GM12878 (cell line): ENCODE results near the gene GARIN5B. TPM values are rescaled to one million over a fixed set of nuclear protein-coding genes. Genes with fewer than 3 reads are reported as not detected.

Experiments used
- ATAC-seq: fragments of 200-7000 bp; cut with Tn5 transposase; 3 replicates; pipeline ENCODE4 v1.9.1; 2020; ENCODE audit warnings: mild to moderate bottlenecking, moderate library complexity
- BruUV-seq: library from RNA; stranded (reverse); fragments of 400-500 nt; replicated peaks from 2 replicates; lab custom pipeline; 2021; lab: Mats Ljungman, UMichigan
- CTCF ChIA-PET: fragments of 300-600 bp; sonication (Branson Sonifier 250); formaldehyde crosslinking; extraction: SDS; loops from one replicate; lab custom pipeline; 2021; ENCODE audit warnings: inconsistent platforms; lab: Yijun Ruan, JAX
- POLR2A ChIA-PET: fragments of 350-600 bp; formaldehyde crosslinking; extraction: SDS; loops from one replicate; lab custom pipeline; 2021; ENCODE audit warnings: inconsistent platforms; lab: Charles Lee
- RAD21 ChIA-PET: fragments of 300-600 bp; sonication (Branson Sonifier 250); formaldehyde crosslinking; loops from one replicate; lab custom pipeline; 2023; ENCODE audit warnings: antibody characterized with exemption; ENCODE audit not compliant: unreplicated experiment; lab: Charles Lee
- SMC1A ChIA-PET: fragments of 300-600 bp; sonication (Branson Sonifier 250); formaldehyde crosslinking; loops from one replicate; lab custom pipeline; 2023; ENCODE audit not compliant: unreplicated experiment, uncharacterized antibody; lab: Charles Lee
- DNase-seq: peaks from one replicate; pipeline ENCODE4 v3.0.0-alpha.2; 2011; ENCODE audit warnings: low read depth, low spot score
- FAIRE-seq: peaks from 3 replicates; lab custom pipeline; 2011; peaks lifted over from hg19 to GRCh38; lab: Jason Lieb, UNC
- H2AFZ ChIP-seq: 2 replicates; pipeline ENCODE4 v1.6.0; 2011; ENCODE audit warnings: low read depth, low read length, control low read depth; ENCODE audit not compliant: control insufficient read depth
- H3K27ac ChIP-seq: 2 replicates; pipeline ENCODE4 v1.5.1; 2011; ENCODE audit warnings: control low read depth; ENCODE audit not compliant: control insufficient read depth, insufficient read depth
- H3K27me3 ChIP-seq, 2 experiments: replicated peaks in 1 of 2; 2 replicates each; pipeline versions ENCODE4 v1.6.0 to v1.6.1; 2011; ENCODE audit warnings: low read length in 1 of 2; ENCODE audit not compliant: control insufficient read depth in 2 of 2, insufficient read depth in 2 of 2
- H3K36me3 ChIP-seq, 2 experiments: 2 replicates each; pipeline ENCODE4 v1.5.1; 2011; ENCODE audit warnings: low read length in 1 of 2; ENCODE audit not compliant: control insufficient read depth in 2 of 2, insufficient read depth in 2 of 2
- H3K4me1 ChIP-seq: 2 replicates; pipeline ENCODE4 v1.6.1; 2011; ENCODE audit warnings: mild to moderate bottlenecking, low read length, moderate library complexity, mixed read lengths; ENCODE audit not compliant: control insufficient read depth, insufficient read depth
- H3K4me2 ChIP-seq: 2 replicates; pipeline ENCODE4 v1.6.0; 2011; ENCODE audit warnings: control low read depth; ENCODE audit not compliant: control insufficient read depth, insufficient read depth
- H3K4me3 ChIP-seq: fragments of 200-600 bp; sonication (generic); 2 replicates; pipeline ENCODE4 v1.5.1; 2016
- H3K79me2 ChIP-seq: 2 replicates; pipeline ENCODE4 v1.6.0; 2011; ENCODE audit warnings: low read length; ENCODE audit not compliant: control insufficient read depth, insufficient read depth
- H3K9ac ChIP-seq: 2 replicates; pipeline ENCODE4 v1.8.0; 2011; ENCODE audit warnings: low read length, control low read depth, mixed read lengths; ENCODE audit not compliant: control insufficient read depth, insufficient read depth
- H3K9me3 ChIP-seq: replicated peaks from 3 replicates; pipeline ENCODE4 v1.5.1; 2011; ENCODE audit warnings: mild to moderate bottlenecking, low read length; ENCODE audit not compliant: control insufficient read depth, insufficient read depth
- H4K20me1 ChIP-seq: 2 replicates; pipeline ENCODE4 v1.6.0; 2011; ENCODE audit not compliant: control insufficient read depth, insufficient read depth
- BACH1 ChIP-seq: fragments of 450-650 bp; IDR thresholded peaks from 2 replicates; pipeline ENCODE4 v1.6.1; 2017; ENCODE audit warnings: mild to moderate bottlenecking, borderline replicate concordance
- ETV6 ChIP-seq, 2 experiments: fragments of 450-650 bp in 1 of 2; IDR thresholded peaks in 1 of 2; conservative IDR thresholded peaks in 1 of 2; 2 replicates each; pipeline ENCODE4 v1.6.1; 2014; ENCODE audit warnings: antibody characterized with exemption in 1 of 2, borderline replicate concordance in 1 of 2, low read depth in 1 of 2, mild to moderate bottlenecking in 1 of 2, moderate library complexity in 1 of 2
- JUND ChIP-seq: IDR thresholded peaks from 2 replicates; pipeline ENCODE4 v1.6.1; 2012; ENCODE audit warnings: low read depth, mild to moderate bottlenecking, low read length, improper control_type of control experiment, moderate library complexity
- NR2F1 ChIP-seq: fragments of 450-650 bp; conservative IDR thresholded peaks from 2 replicates; pipeline ENCODE4 v1.6.1; 2017; ENCODE audit warnings: mild to moderate bottlenecking
- POLR2A ChIP-seq: IDR thresholded peaks from 2 replicates; pipeline ENCODE4 v1.6.1; 2011; ENCODE audit warnings: low read depth, mild to moderate bottlenecking, low read length
- POLR2AphosphoS5 ChIP-seq: IDR thresholded peaks from 2 replicates; pipeline ENCODE4 v1.6.1; 2011; ENCODE audit warnings: mild to moderate bottlenecking, low read length, inconsistent platforms
- SMAD1 ChIP-seq: fragments of 450-650 bp; IDR thresholded peaks from 2 replicates; pipeline ENCODE4 v1.6.1; 2018; ENCODE audit warnings: mild to moderate bottlenecking, low read depth; ENCODE audit not compliant: partially characterized antibody
- WGBS: methylation state at CpG from one replicate; pipeline ENCODE4 v1.1.6; 2016; ENCODE audit warnings: low lambda C conversion rate; ENCODE audit not compliant: insufficient replicate concordance, insufficient coverage; ENCODE audit errors: missing lambda C conversion rate; 5-methylcytosine and 5-hydroxymethylcytosine counted together
- in situ Hi-C: fragments of 300-500 bp; cut with MboI; formaldehyde crosslinking; loops from 9 replicates; pipeline ENCODE4 v1.14.3; 2018; ENCODE audit warnings: mixed read lengths
- intact Hi-C: fragments of 100-400 bp; cut with micrococcal nuclease; formaldehyde crosslinking; loops from one replicate; pipeline ENCODE4 v1.14.2; 2022; ENCODE audit not compliant: unreplicated experiment
- polyA plus RNA-seq, 11 experiments: library from polyadenylated mRNA; depleted of rRNA in 4 of 11; unstranded in 6 of 11; stranded (reverse) in 5 of 11; fragments of >200 nt; fragmentation: Nextera tagmentation in 4 of 11; fragmentation: Illumina TruSeq in 1 of 11; extraction: Ambion mirVana in 4 of 11; extraction: Trizol in 1 of 11; gene quantifications; 1 replicate in 1 of 11; 2 replicates in 10 of 11; pipeline versions ENCODE4 v1.2.1 to v1.2.3, GENCODE V29; 2011 to 2016; ENCODE audit warnings: inconsistent platforms in 2 of 11, missing spikeins in 2 of 11, low read depth in 1 of 11
- total RNA-seq, 4 experiments: library from RNA; depleted of rRNA in 3 of 4; stranded (reverse); fragments of >200 nt in 3 of 4; fragmentation: Illumina TruSeq in 1 of 4; extraction: Trizol in 1 of 4; gene quantifications; 2 replicates each; pipeline versions ENCODE4 v1.2.1 to v1.2.3, GENCODE V29; 2013 to 2021
- TF ChIP-seq, protein P1 (sequence below): fragments of 450-650 bp; IDR thresholded peaks from 2 replicates; pipeline ENCODE4 v1.6.1; 2017; ENCODE audit warnings: mild to moderate bottlenecking, low read depth, inconsistent platforms; ENCODE audit not compliant: poor library complexity, severe bottlenecking

The GARIN5B gene
- total and polyA plus RNA-seq, 10 of the 15 experiments (the other 5 are each of a cell fraction or from before 2014, with no cell fraction given): not detected

DNA sequence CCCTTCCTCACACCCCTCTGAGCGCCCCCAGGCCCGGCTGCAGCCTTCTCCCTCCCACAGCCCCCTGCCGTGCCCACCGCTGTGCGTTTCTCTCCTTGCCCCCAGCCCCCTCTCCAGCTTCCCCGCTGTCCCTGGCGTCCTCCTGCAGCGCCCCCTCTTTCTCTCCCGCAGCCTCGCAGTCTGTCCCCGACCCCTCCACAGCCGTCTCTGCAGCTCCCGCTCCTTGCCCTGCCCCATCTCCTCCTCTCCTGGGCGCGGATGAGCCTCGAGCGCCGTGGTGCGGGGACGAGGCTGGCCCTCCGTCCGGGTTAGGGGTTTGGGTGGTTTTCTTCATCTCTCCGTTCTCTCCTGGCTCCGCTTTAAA, 22.3 kb downstream of the GARIN5B start (continued):
- TF ChIP-seq, protein P1, sequence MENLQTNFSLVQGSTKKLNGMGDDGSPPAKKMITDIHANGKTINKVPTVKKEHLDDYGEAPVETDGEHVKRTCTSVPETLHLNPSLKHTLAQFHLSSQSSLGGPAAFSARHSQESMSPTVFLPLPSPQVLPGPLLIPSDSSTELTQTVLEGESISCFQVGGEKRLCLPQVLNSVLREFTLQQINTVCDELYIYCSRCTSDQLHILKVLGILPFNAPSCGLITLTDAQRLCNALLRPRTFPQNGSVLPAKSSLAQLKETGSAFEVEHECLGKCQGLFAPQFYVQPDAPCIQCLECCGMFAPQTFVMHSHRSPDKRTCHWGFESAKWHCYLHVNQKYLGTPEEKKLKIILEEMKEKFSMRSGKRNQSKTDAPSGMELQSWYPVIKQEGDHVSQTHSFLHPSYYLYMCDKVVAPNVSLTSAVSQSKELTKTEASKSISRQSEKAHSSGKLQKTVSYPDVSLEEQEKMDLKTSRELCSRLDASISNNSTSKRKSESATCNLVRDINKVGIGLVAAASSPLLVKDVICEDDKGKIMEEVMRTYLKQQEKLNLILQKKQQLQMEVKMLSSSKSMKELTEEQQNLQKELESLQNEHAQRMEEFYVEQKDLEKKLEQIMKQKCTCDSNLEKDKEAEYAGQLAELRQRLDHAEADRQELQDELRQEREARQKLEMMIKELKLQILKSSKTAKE: no peak
- no peak for TF ChIP-seq SMAD1

DNA sequence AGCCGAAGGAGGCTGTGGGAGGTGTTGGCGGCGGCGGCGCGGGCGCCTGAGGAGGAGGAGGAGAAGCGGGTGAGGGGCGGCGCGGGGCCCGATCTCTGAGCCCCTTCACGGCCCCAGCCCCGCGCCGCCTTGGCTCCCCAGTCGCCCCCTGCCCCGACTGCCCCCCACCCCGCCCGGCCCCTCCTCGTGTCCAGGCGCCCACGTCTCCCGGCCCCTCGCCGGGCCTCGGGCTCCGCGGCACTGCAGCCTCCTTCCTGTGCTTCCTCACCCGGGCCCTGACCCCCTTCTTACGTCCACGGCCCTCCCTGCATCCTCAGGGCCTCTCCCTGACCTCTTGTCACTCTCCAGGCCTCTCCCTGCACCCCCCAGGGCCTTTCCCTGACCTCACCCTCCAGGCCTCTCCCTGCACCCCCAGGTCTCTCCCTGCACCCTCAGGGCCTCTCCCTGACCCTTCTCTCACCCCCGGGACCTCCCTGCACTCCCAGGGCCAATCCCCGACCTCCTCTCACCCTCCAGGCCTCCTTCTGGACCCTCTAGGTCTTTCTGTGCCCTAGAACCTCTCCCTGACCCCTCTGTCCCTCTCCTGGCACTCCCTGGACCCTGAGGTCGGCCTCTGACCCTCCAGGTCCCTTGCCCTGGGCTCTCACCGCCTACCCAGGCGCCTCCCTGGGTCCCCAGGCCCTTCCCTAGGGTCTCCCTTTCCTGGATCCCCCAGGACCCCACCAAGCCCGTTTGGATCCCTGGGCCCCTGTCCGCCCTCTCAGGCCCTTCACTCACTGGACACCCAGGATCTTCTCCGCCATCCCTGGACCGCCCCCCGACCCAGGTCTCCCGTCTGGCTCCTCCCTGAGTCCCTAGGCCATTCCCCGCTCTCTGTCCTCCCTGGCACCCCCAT, 22.9 kb downstream of the GARIN5B start:
- peak overlapping the region; percentile 84 for H3K27ac ChIP-seq
- intact Hi-C loops: loop anchor here (1.0 kb wide), 1 partner anchor 265 kb away; the partner anchor contains the start of gene ZNF865
- peak overlapping the region; percentile 29; the same call in 1 of the 2 replicates for H2AFZ ChIP-seq
- peak; percentile 3 for ATAC-seq
- no peak for DNase-seq
- in situ Hi-C loops: no loop called here
- H3K4me1 ChIP-seq: peaks cover 10% of the 10 kb centered on the region
- ChIA-PET POLR2A (interaction anchor here (0.5 to 2.1 kb wide), 24 partner anchors 8 to 1203 kb away, joined by 3 to 27 read pairs (median 4); partner anchors contain the start of genes CNOT3, HSPBP1, ISOC2 and PPP6R1), CTCF (interaction anchor here (0.6 to 1.8 kb wide), 16 partner anchors 11 to 266 kb away, joined by 3 to 32 read pairs (median 4); partner anchors contain the start of genes HSPBP1, TMEM238 and ZNF628), RAD21 (interaction anchor here (0.7 to 2.1 kb wide), 12 partner anchors 15 to 284 kb away, joined by 3 to 20 read pairs (median 6); partner anchors contain the start of genes HSPBP1, PPP6R1, TMEM150B and TMEM238), SMC1A (interaction anchor here (0.8 to 3.3 kb wide), 7 partner anchors 12 to 89 kb away, joined by 3 to 16 read pairs (median 7); partner anchors contain the start of genes HSPBP1, PPP6R1 and TMEM238)
- H3K9me3 ChIP-seq: no peaks in the 10 kb centered on the region
- no TSS peak for BruUV-seq
- peaks cover 7% of the 10 kb centered on the region for H3K79me2 ChIP-seq
- H3K36me3 ChIP-seq: no peaks in the 10 kb centered on the region
- peak overlapping the region; percentile 93 for H3K9ac ChIP-seq
- FAIRE-seq: no peak
- peak overlapping the region; percentile 99 for H3K4me2 ChIP-seq
- H3K27me3 ChIP-seq: no peaks in the 10 kb centered on the region; a peak in 1 of 4 replicates
- TF ChIP-seq BACH1 (peak; percentile 42; the same call in 1 of the 2 replicates), POLR2A (peak; percentile 75), POLR2AphosphoS5 (no peak), NR2F1 (peak; percentile 74), ETV6 (conservative IDR thresholded peaks at IDR 0.05 in 1 of 2, IDR thresholded peaks at IDR 0.05 in 1 of 2; ENCODE audit: borderline replicate concordance in 1 of 2, low read depth in 1 of 2) (no peak), JUND (0 out of 2 replicates have a peak, but pooled peaks have one; percentile 16)
- peak overlapping the region; percentile 85 for H3K4me3 ChIP-seq
- no peaks in the 10 kb centered on the region for H4K20me1 ChIP-seq
- 9% methylated on average over 22 of the region's 44 CpGs for WGBS
